DOHH2 (cell line): Measurements from ENCODE around the gene ZNF865.

Experiments used
- H3F3A ChIP-seq: fragments of 200-600 bp; sonication (generic), shearing (Covaris generic); 2 replicates; pipeline ENCODE4 v1.6.0; 2016; ENCODE audit warnings: antibody characterized with exemption, mild to moderate bottlenecking; ENCODE audit not compliant: control insufficient read depth, insufficient read depth
- H3K27ac ChIP-seq: fragments of 200-600 bp; sonication (generic); 2 replicates; pipeline ENCODE4 v1.5.1; 2014; ENCODE audit warnings: low read depth, mild to moderate bottlenecking, low read length, moderate library complexity
- H3K27me3 ChIP-seq: fragments of 200-600 bp; sonication (generic); 2 replicates; pipeline ENCODE4 v1.6.1; 2014; ENCODE audit warnings: mild to moderate bottlenecking, low read length, mixed read lengths; ENCODE audit not compliant: control insufficient read depth
- H3K36me3 ChIP-seq: fragments of 200-600 bp; sonication (generic); 2 replicates; pipeline ENCODE4 v1.6.1; 2014; ENCODE audit warnings: mild to moderate bottlenecking, low read length, moderate library complexity, mixed read lengths; ENCODE audit not compliant: control insufficient read depth
- H3K4me1 ChIP-seq: fragments of 200-600 bp; sonication (generic); 2 replicates; pipeline ENCODE4 v1.6.1; 2014; ENCODE audit warnings: mild to moderate bottlenecking, low read length, mixed read lengths; ENCODE audit not compliant: control insufficient read depth
- H3K4me2 ChIP-seq: fragments of 200-600 bp; sonication (generic); 2 replicates; pipeline ENCODE4 v1.6.0; 2014; ENCODE audit warnings: mild to moderate bottlenecking, low read length, moderate library complexity
- H3K4me3 ChIP-seq: fragments of 200-600 bp; sonication (generic); 2 replicates; pipeline ENCODE4 v1.5.1; 2014; ENCODE audit warnings: mild to moderate bottlenecking, low read length, mixed read lengths
- H3K79me2 ChIP-seq: fragments of 200-600 bp; sonication (generic); 2 replicates; pipeline ENCODE4 v1.6.1; 2014; ENCODE audit warnings: mild to moderate bottlenecking, low read length, mixed read lengths; ENCODE audit not compliant: control insufficient read depth
- H3K9me2 ChIP-seq: fragments of 200-600 bp; sonication (generic); replicated peaks from 2 replicates; pipeline ENCODE4 v1.6.1; 2014; ENCODE audit warnings: mild to moderate bottlenecking, low read length, mixed read lengths; ENCODE audit not compliant: control insufficient read depth
- H3K9me3 ChIP-seq: fragments of 200-600 bp; sonication (generic); 2 replicates; pipeline ENCODE4 v1.6.1; 2014; ENCODE audit warnings: antibody characterized with exemption, low read length, mixed read lengths; ENCODE audit not compliant: control insufficient read depth, insufficient read depth
- H4K20me1 ChIP-seq: fragments of 200-600 bp; sonication (generic); 2 replicates; pipeline ENCODE4 v1.6.0; 2014; ENCODE audit warnings: low read depth, mild to moderate bottlenecking, antibody characterized with exemption, low read length, moderate library complexity; ENCODE audit not compliant: control insufficient read depth, insufficient read depth
- CTCF ChIP-seq: fragments of 200-600 bp; sonication (generic); IDR thresholded peaks from one replicate; pipeline ENCODE4 v1.5.1; 2014; ENCODE audit warnings: antibody characterized with exemption, mild to moderate bottlenecking, low read depth, low read length; ENCODE audit not compliant: poor library complexity, severe bottlenecking
- EZH2phosphoT487 ChIP-seq: fragments of 200-600 bp; sonication (generic); IDR thresholded peaks from 2 replicates; pipeline ENCODE4 v1.6.1; 2017; ENCODE audit warnings: borderline replicate concordance, mild to moderate bottlenecking, antibody characterized with exemption, low read length, moderate library complexity, mixed read lengths

ZNF865 gene

GRCh38 chr19:55592391-55593090 lies 12.9 kb upstream of the ZNF865 start:
- H3K36me3 ChIP-seq, result peaks cover 26% of the 10 kb centered on the region
- no peaks in the 10 kb centered on the region for H3K9me2 ChIP-seq
- H3F3A ChIP-seq, result peaks cover under 1% of the 10 kb centered on the region; the same call in 1 of the 2 replicates
- no peaks in the 10 kb centered on the region for H3K79me2 ChIP-seq
- H3K4me2 ChIP-seq, result no peak overlapping the region
- no peak overlapping the region for H3K4me3 ChIP-seq
- no peak for TF ChIP-seq EZH2phosphoT487
- TF ChIP-seq CTCF, result no peak
- H3K27me3 ChIP-seq, result no peaks in the 10 kb centered on the region
- no peaks in the 10 kb centered on the region for H4K20me1 ChIP-seq
- peaks cover 6% of the 10 kb centered on the region for H3K4me1 ChIP-seq
- H3K27ac ChIP-seq, result no peak overlapping the region
- no peaks in the 10 kb centered on the region for H3K9me3 ChIP-seq

GRCh38 chr19:55593096-55593772 lies 12.2 kb upstream of the ZNF865 start:
- Histone ChIP-seq H3K79me2 (peaks cover 5% of the 10 kb centered on the region), H3K4me3 (no peak overlapping the region), H3K9me3 (no peaks in the 10 kb centered on the region), H4K20me1 (no peaks in the 10 kb centered on the region), H3F3A (no peaks in the 10 kb centered on the region), H3K27me3 (no peaks in the 10 kb centered on the region), H3K4me2 (no peak overlapping the region), H3K4me1 (peaks cover 3% of the 10 kb centered on the region), H3K36me3 (peaks cover 33% of the 10 kb centered on the region), H3K27ac (no peak overlapping the region), H3K9me2 (no peaks in the 10 kb centered on the region)
- TF ChIP-seq EZH2phosphoT487, result no peak
- no peak for TF ChIP-seq CTCF

GRCh38 chr19:55594996-55595545 lies 10.4 kb upstream of the ZNF865 start:
- TF ChIP-seq CTCF, result no peak
- no peak for TF ChIP-seq EZH2phosphoT487
- Histone ChIP-seq H3K36me3 (peaks cover 33% of the 10 kb centered on the region), H4K20me1 (no peaks in the 10 kb centered on the region), H3K27me3 (no peaks in the 10 kb centered on the region), H3K9me3 (no peaks in the 10 kb centered on the region), H3K79me2 (peaks cover 9% of the 10 kb centered on the region), H3K27ac (no peak overlapping the region), H3F3A (no peaks in the 10 kb centered on the region), H3K4me2 (no peak overlapping the region), H3K4me3 (no peak overlapping the region), H3K4me1 (peaks cover 9% of the 10 kb centered on the region), H3K9me2 (no peaks in the 10 kb centered on the region)
